MV-4-11 (cell line): ENCODE measurements around the gene CSF1.

Experiments used
- DNase-seq: peaks from one replicate; lab custom pipeline; 2025; lab: John Stamatoyannopoulos, UW

The CSF1 gene

GRCh38 chr1:109979489-109980091, 68.9 kb downstream of the CSF1 start:
- DNase-seq = no peak
